Ovary (tissue), 3 donors: Measurements from ENCODE around the gene RASA3.

Experiments
- CTCF ChIP-seq, 3 donors: fragments of 450-650 bp in 2 of 3; fragments of 200-600 bp in 1 of 3; IDR thresholded peaks; one replicate each; pipeline versions ENCODE4 v1.5.1 to v1.8.0; 2016 to 2022; ENCODE audit warnings: antibody characterized with exemption in 3 of 3, mild to moderate bottlenecking in 1 of 3
- EP300 ChIP-seq: sonication (generic); formaldehyde crosslinking; IDR thresholded peaks from one replicate; pipeline ENCODE4 v1.6.1; 2017; ENCODE audit warnings: antibody characterized with exemption
- POLR2A ChIP-seq: fragments of 450-650 bp; IDR thresholded peaks from one replicate; pipeline ENCODE4 v1.6.1; 2017; ENCODE audit warnings: antibody characterized with exemption, mild to moderate bottlenecking, moderate library complexity
- donor health status: DM: no; HTN: no; CAD: no.

- no peak for TF ChIP-seq CTCF (IDR thresholded peaks at IDR 0.05)
- no peak for TF ChIP-seq EP300
- TF ChIP-seq POLR2A = no peak
Observed at GRCh38 chr13:113989585-113990300, 142.7 kb downstream of the RASA3 start.
